HepG2 (cell line): ENCODE data around the gene PNKD. TPM values are rescaled to one million over a fixed set of nuclear protein-coding genes. Genes with fewer than 3 reads are reported as not detected.

Experiments used
- ATAC-seq: fragments of 200-7000 bp; cut with Tn5 transposase; 3 replicates; pipeline ENCODE4 v1.9.1; 2020; ENCODE audit warnings: mild to moderate bottlenecking, moderate library complexity
- BruUV-seq: library from RNA; stranded (reverse); fragments of 400-500 nt; replicated peaks from 2 replicates; lab custom pipeline; 2021; lab: Mats Ljungman, UMichigan
- CTCF ChIA-PET: fragments of 300-600 bp; formaldehyde crosslinking; extraction: SDS; loops from one replicate; lab custom pipeline; 2021; ENCODE audit warnings: low total read pairs, inconsistent platforms, low intra/inter-chr PET ratio; lab: Yijun Ruan, JAX
- POLR2A ChIA-PET: fragments of 350-600 bp; sonication (Branson Sonifier 250); formaldehyde crosslinking; loops from one replicate; lab custom pipeline; 2020; ENCODE audit warnings: antibody characterized with exemption, inconsistent platforms; lab: Yijun Ruan, JAX
- DNase-seq: peaks from one replicate; pipeline ENCODE4 v3.0.0-alpha.2; 2015; ENCODE audit warnings: low spot score
- FAIRE-seq: peaks from 3 replicates; lab custom pipeline; 2011; peaks lifted over from hg19 to GRCh38; lab: Jason Lieb, UNC
- H2AFZ ChIP-seq: one replicate; pipeline ENCODE4 v1.6.1; 2011; ENCODE audit warnings: low read length, inconsistent platforms
- H3K27ac ChIP-seq: fragments of 300-600 bp; 3 replicates; pipeline ENCODE4 v1.8.0; 2011; ENCODE audit warnings: mixed run types, mild to moderate bottlenecking, mixed read lengths, low read length, inconsistent platforms; ENCODE audit not compliant: insufficient read depth; ENCODE audit errors: extremely low read length
- H3K27me3 ChIP-seq, 2 experiments: fragments of 200-600 bp in 1 of 2; 2 replicates in 1 of 2; 3 replicates in 1 of 2; pipeline versions ENCODE4 v1.6.0 to v1.8.0; 2011; ENCODE audit warnings: low read length in 2 of 2, mild to moderate bottlenecking in 2 of 2, moderate library complexity in 2 of 2, inconsistent platforms in 1 of 2; ENCODE audit not compliant: insufficient read depth in 2 of 2, control insufficient read depth in 1 of 2
- H3K36me3 ChIP-seq, 2 experiments: fragments of 200-600 bp in 1 of 2; replicated peaks in 1 of 2; 2 replicates in 1 of 2; 3 replicates in 1 of 2; pipeline versions ENCODE4 v1.5.1 to v1.8.0; 2011; ENCODE audit warnings: low read length in 2 of 2, inconsistent platforms in 1 of 2; ENCODE audit not compliant: insufficient read depth in 2 of 2, control insufficient read depth in 1 of 2
- H3K4me1 ChIP-seq: 2 replicates; pipeline ENCODE4 v1.5.1; 2012; ENCODE audit warnings: low read length, inconsistent platforms; ENCODE audit not compliant: insufficient read depth
- H3K4me2 ChIP-seq: 2 replicates; pipeline ENCODE4 v1.6.0; 2011; ENCODE audit warnings: low read depth, low read length, inconsistent platforms
- H3K4me3 ChIP-seq, 3 experiments: fragments of 200-600 bp in 1 of 3; sonication (generic), shearing (Covaris generic) in 1 of 3; replicated peaks in 1 of 3; 2 replicates each; pipeline ENCODE4 v1.5.1; 2011 to 2016; ENCODE audit warnings: low read length in 3 of 3, inconsistent platforms in 2 of 3, low read depth in 2 of 3, mild to moderate bottlenecking in 2 of 3, control low read depth in 1 of 3, mixed read lengths in 1 of 3; ENCODE audit not compliant: insufficient read depth in 1 of 3
- H3K79me2 ChIP-seq: one replicate; pipeline ENCODE4 v1.6.1; 2011; ENCODE audit warnings: low read length, inconsistent platforms; ENCODE audit not compliant: insufficient read depth
- H3K9ac ChIP-seq: 2 replicates; pipeline ENCODE4 v1.6.0; 2011; ENCODE audit warnings: mild to moderate bottlenecking, low read depth, low read length, inconsistent platforms; ENCODE audit not compliant: insufficient read depth
- H3K9me3 ChIP-seq: 2 replicates; pipeline ENCODE4 v1.5.1; 2012; ENCODE audit warnings: mild to moderate bottlenecking, low read length
- H4K20me1 ChIP-seq: 2 replicates; pipeline ENCODE4 v1.6.0; 2011; ENCODE audit warnings: inconsistent platforms, mild to moderate bottlenecking, low read length, moderate library complexity; ENCODE audit not compliant: insufficient read depth
- KDM5A ChIP-seq: fragments of 200-600 bp; sonication (generic); IDR thresholded peaks from 2 replicates; pipeline ENCODE4 v1.7.0; 2018; ENCODE audit warnings: antibody characterized with exemption, mild to moderate bottlenecking, low read length, borderline replicate concordance
- PCBP2 ChIP-seq: fragments of 200-400 bp; formaldehyde crosslinking; optimal IDR thresholded peaks from 2 replicates; pipeline ENCODE3; 2018; ENCODE audit warnings: low read length, low read depth; ENCODE audit not compliant: poor library complexity, severe bottlenecking
- RBFOX2 ChIP-seq: fragments of 200-400 bp; formaldehyde crosslinking; IDR thresholded peaks from 2 replicates; pipeline ENCODE4 v1.6.1; 2017; ENCODE audit warnings: low read depth, mild to moderate bottlenecking, low read length
- SMAD1 ChIP-seq: sonication (generic); formaldehyde crosslinking; IDR thresholded peaks from 2 replicates; pipeline ENCODE4 v1.4.0; 2020; ENCODE audit warnings: missing genetic modification reagents, low read depth, mild to moderate bottlenecking, borderline replicate concordance
- SOX13 ChIP-seq, 3 experiments: fragments of 450-650 bp in 1 of 3; sonication (generic) in 1 of 3; formaldehyde crosslinking in 1 of 3; IDR thresholded peaks in 2 of 3; conservative IDR thresholded peaks in 1 of 3; 2 replicates each; pipeline versions ENCODE4 v1.5.0 to v1.6.1; 2016 to 2020; ENCODE audit warnings: antibody characterized with exemption in 1 of 3, mild to moderate bottlenecking in 1 of 3, missing compliant biosample characterization in 1 of 3, missing genetic modification reagents in 1 of 3, moderate library complexity in 1 of 3
- ZFP82 ChIP-seq: sonication (generic); formaldehyde crosslinking; IDR thresholded peaks from 2 replicates; pipeline ENCODE4 v1.5.1; 2020; ENCODE audit warnings: mild to moderate bottlenecking, missing genetic modification reagents, borderline replicate concordance
- ZNF564 ChIP-seq: sonication (generic); formaldehyde crosslinking; IDR thresholded peaks from 2 replicates; pipeline ENCODE4 v1.8.1; 2023; ENCODE audit warnings: mild to moderate bottlenecking, missing genetic modification reagents
- WGBS: methylation state at CpG from one replicate; pipeline ENCODE4 v1.1.6; 2017; ENCODE audit warnings: low lambda C conversion rate; 5-methylcytosine and 5-hydroxymethylcytosine counted together
- in situ Hi-C: cut with HindIII; loops from 2 replicates; pipeline ENCODE4 v1.10.0; 2017; ENCODE audit warnings: low pct_unique_long_range_greater_than_20kb; ENCODE audit not compliant: extremely low pct_ligation_motif_present
- intact Hi-C: fragments of 100-400 bp; cut with micrococcal nuclease; formaldehyde crosslinking; loops from one replicate; pipeline ENCODE4 v1.10.0; 2022; ENCODE audit not compliant: unreplicated experiment
- polyA plus RNA-seq, 8 experiments: library from polyadenylated mRNA; depleted of rRNA in 3 of 8; stranded (reverse) in 7 of 8; unstranded in 1 of 8; fragments of >200 nt; fragmentation: Illumina TruSeq in 4 of 8; extraction: Trizol in 4 of 8; gene quantifications; 2 replicates each; pipeline versions ENCODE4 v1.2.1 to v1.2.3, GENCODE V29; 2011 to 2016; ENCODE audit warnings: low read depth in 4 of 8, missing spikeins in 1 of 8, mixed read lengths in 1 of 8; ENCODE audit not compliant: insufficient read depth in 1 of 8
- total RNA-seq, 5 experiments: library from RNA; depleted of rRNA; stranded (reverse); fragments of >200 nt; fragmentation: Illumina TruSeq; extraction: Trizol; gene quantifications; 2 replicates each; pipeline ENCODE4 v1.2.3, GENCODE V29; 2016; ENCODE audit warnings: low read depth in 1 of 5
- TF ChIP-seq, protein P1 (sequence below): sonication (generic); formaldehyde crosslinking; IDR thresholded peaks from 2 replicates; pipeline ENCODE4 v1.8.1; 2023; ENCODE audit warnings: mild to moderate bottlenecking, missing genetic modification reagents
- TF ChIP-seq, protein P2 (sequence below): sonication (generic); formaldehyde crosslinking; IDR thresholded peaks from 2 replicates; pipeline ENCODE4 v1.5.0; 2020; ENCODE audit warnings: missing genetic modification reagents
- TF ChIP-seq, protein P3 (sequence below): sonication (generic); formaldehyde crosslinking; IDR thresholded peaks from 2 replicates; pipeline ENCODE4 v1.4.0; 2020; ENCODE audit warnings: mild to moderate bottlenecking, missing genetic modification reagents

The PNKD gene
- total and polyA plus RNA-seq, 2 of the 13 experiments (the other 11 are each of a cell fraction or from before 2014, with no cell fraction given) = 55.9 to 80.4 TPM

DNA sequence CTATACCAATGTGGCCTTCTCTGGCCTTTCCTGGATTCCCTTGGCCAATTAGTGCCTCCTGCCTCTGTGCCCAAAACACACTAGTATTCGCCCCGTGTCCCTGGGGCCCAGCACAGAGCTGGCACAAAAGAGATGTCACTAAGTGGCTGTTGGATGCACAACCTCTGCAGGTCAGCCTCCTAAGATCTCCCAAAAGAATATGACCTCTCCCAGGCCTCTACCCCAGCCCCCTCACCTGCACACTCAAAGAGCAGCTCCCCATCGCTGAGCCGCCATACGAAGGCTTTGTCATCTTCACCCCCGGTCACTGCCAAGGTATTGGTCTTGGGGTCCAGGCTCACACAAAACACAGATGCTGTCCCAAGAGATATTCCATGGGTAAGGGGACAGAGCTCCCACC is 3.1 kb upstream of the PNKD start:
- no peak for TF ChIP-seq SMAD1 (CRISPR knock-in tag)
- 0 out of 2 replicates have a peak, but pooled peaks have one; percentile 21 for TF ChIP-seq RBFOX2
- Histone ChIP-seq H2AFZ (no peak overlapping the region), H3K9ac (no peak overlapping the region), H3K79me2 (peaks cover 21% of the 10 kb centered on the region), H3K36me3 (peaks cover 19 to 40% of the 10 kb centered on the region in 2 experiments), H3K9me3 (no peaks in the 10 kb centered on the region), H3K27me3 (no peaks in the 10 kb centered on the region; a peak in 1 of 5 replicates), H3K27ac (no peak overlapping the region), H3K4me1 (peaks cover 63% of the 10 kb centered on the region), H3K4me2 (no peak overlapping the region), H4K20me1 (no peaks in the 10 kb centered on the region), H3K4me3 (no peak overlapping the region)
- DNase-seq (no peak), FAIRE-seq (no peak), ATAC-seq (no peak)
- intact Hi-C loops (no loop called here), in situ Hi-C loops (no loop called here)
- POLR2A ChIA-PET = no interaction called here
- 97% methylated on average over 6 of the region's 6 CpGs for WGBS
- CTCF ChIA-PET = no interaction called here
- BruUV-seq = no TSS peak

DNA sequence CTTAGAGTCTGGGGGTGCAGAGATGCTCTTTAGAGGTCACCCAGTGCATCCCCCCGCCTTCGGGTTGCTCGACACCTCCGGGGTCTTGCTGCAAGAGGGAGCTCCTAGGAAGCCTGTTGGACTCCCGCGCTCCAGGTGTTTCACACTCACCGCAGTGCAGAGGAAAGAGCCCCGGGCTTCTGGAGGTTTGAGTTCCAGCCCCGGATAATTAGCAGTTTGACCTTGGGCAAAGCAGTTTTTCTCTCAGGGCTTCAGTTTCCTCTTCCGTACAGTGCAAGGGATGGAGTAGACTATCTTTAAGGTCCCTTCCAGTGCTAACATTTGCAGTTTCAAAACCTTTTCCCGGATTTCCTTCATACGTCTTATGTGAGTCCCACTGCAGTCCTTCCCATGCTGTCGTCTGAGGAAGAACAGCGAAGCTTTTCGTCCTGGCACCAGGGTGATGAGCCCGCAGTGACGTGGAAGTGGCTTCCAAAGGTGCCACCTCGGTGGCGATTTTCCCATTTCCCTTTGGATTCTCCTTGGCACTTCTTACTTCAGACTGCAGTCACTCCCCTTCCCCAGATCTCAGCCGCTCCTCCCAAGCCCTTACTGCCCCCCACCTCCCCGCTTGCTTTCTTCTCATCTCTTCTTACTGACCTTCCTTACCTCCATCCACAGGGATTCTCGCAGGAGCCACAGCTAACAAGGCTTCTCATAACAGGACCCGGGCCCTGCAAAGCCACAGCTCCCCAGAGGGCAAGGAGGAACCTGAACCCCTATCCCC is 585 bp downstream of the PNKD start:
- 5% methylated on average over 23 of the region's 23 CpGs for WGBS
- H3K9me3 ChIP-seq = no peaks in the 10 kb centered on the region
- peak overlapping the region; percentile 99 for H3K4me2 ChIP-seq
- peaks cover 24 to 43% of the 10 kb centered on the region in 2 experiments for H3K36me3 ChIP-seq
- FAIRE-seq (no peak), DNase-seq (no peak), ATAC-seq (no peak)
- peaks cover 51% of the 10 kb centered on the region for H3K4me1 ChIP-seq
- no peaks in the 10 kb centered on the region for H4K20me1 ChIP-seq
- intact Hi-C loops = loop anchor here (1.0 to 5.0 kb wide), 4 partner anchors 16 to 84 kb away; partner anchors contain the start of gene ARPC2
- ChIA-PET CTCF (interaction anchor here (1.2 to 1.4 kb wide), 2 partner anchors 84 to 195 kb away, joined by 4 read pairs; no protein-coding TSS in a partner anchor), POLR2A (interaction anchor here (0.8 to 7.5 kb wide), 21 partner anchors 12 to 1117 kb away, joined by 3 to 121 read pairs (median 6); partner anchors contain the start of genes ARPC2, BCS1L, CATIP and CTDSP1)
- in situ Hi-C loops = loop anchor here (5.0 to 10.0 kb wide), 2 partner anchors 194 to 376 kb away; no protein-coding TSS in a partner anchor
- TSS peak; percentile 39 for BruUV-seq
- peak overlapping the region; percentile 84 for H3K9ac ChIP-seq
- H3K27me3 ChIP-seq = no peaks in the 10 kb centered on the region; a peak in 1 of 5 replicates
- H2AFZ ChIP-seq = no peak overlapping the region
- peak overlapping the region; percentile 78 to 96 (median 91) for H3K4me3 ChIP-seq
- H3K79me2 ChIP-seq = peaks cover 21% of the 10 kb centered on the region
- H3K27ac ChIP-seq = peak overlapping the region; percentile 42
- TF ChIP-seq KDM5A (peak; percentile 41; the same call in 1 of the 2 replicates), ZNF564 (CRISPR knock-in tag) (0 out of 2 replicates have a peak, but pooled peaks have one; percentile 20), PCBP2 (no peak), SOX13 (IDR thresholded peaks at IDR 0.05) (no peak), SOX13 (CRISPR knock-in tag; conservative IDR thresholded peaks at IDR 0.05 in 1 of 2, IDR thresholded peaks at IDR 0.05 in 1 of 2) (no peak), ZFP82 (CRISPR knock-in tag) (0 out of 2 replicates have a peak, but pooled peaks have one; percentile 65)
- TF ChIP-seq, protein P1, sequence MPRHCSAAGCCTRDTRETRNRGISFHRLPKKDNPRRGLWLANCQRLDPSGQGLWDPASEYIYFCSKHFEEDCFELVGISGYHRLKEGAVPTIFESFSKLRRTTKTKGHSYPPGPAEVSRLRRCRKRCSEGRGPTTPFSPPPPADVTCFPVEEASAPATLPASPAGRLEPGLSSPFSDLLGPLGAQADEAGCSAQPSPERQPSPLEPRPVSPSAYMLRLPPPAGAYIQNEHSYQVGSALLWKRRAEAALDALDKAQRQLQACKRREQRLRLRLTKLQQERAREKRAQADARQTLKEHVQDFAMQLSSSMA (CRISPR knock-in tag) = peak; percentile 59; the same call in 1 of the 2 replicates
- TF ChIP-seq, protein P2, sequence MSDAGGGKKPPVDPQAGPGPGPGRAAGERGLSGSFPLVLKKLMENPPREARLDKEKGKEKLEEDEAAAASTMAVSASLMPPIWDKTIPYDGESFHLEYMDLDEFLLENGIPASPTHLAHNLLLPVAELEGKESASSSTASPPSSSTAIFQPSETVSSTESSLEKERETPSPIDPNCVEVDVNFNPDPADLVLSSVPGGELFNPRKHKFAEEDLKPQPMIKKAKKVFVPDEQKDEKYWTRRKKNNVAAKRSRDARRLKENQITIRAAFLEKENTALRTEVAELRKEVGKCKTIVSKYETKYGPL (CRISPR knock-in tag) = 0 out of 2 replicates have a peak, but pooled peaks have one; percentile 50
- TF ChIP-seq, protein P3, sequence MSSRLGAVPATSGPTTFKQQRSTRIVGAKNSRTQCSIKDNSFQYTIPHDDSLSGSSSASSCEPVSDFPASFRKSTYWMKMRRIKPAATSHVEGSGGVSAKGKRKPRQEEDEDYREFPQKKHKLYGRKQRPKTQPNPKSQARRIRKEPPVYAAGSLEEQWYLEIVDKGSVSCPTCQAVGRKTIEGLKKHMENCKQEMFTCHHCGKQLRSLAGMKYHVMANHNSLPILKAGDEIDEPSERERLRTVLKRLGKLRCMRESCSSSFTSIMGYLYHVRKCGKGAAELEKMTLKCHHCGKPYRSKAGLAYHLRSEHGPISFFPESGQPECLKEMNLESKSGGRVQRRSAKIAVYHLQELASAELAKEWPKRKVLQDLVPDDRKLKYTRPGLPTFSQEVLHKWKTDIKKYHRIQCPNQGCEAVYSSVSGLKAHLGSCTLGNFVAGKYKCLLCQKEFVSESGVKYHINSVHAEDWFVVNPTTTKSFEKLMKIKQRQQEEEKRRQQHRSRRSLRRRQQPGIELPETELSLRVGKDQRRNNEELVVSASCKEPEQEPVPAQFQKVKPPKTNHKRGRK (CRISPR knock-in tag) = no peak
